VCaP (cell line): Measurements from ENCODE around the gene TNKS2.
A peak's percentile ranks its signal among the peaks of the same experiment; 100 is the strongest.

Source experiments
- H3K27ac ChIP-seq: fragments of 450-650 bp; 2 replicates; pipeline ENCODE4 v1.5.1; 2017
- CTCF ChIP-seq: fragments of 450-650 bp; conservative IDR thresholded peaks from 2 replicates; pipeline ENCODE4 v1.5.1; 2017; ENCODE audit warnings: mild to moderate bottlenecking, moderate library complexity

Gene TNKS2

GRCh38 chr10:91829268-91829667 is 31.0 kb downstream of the TNKS2 start:
- TF ChIP-seq CTCF = no peak
- no peak overlapping the region for H3K27ac ChIP-seq

GRCh38 chr10:91838199-91838598 is 40.0 kb downstream of the TNKS2 start:
- H3K27ac ChIP-seq = no peak overlapping the region
- no peak for TF ChIP-seq CTCF

GRCh38 chr10:91843083-91843482 is 44.9 kb downstream of the TNKS2 start:
- no peak overlapping the region for H3K27ac ChIP-seq
- TF ChIP-seq CTCF = no peak

GRCh38 chr10:91856637-91857036 is 58.4 kb downstream of the TNKS2 start:
- H3K27ac ChIP-seq = no peak overlapping the region
- TF ChIP-seq CTCF = peak; percentile 82

- no peak overlapping the region for H3K27ac ChIP-seq
- TF ChIP-seq CTCF = no peak
Measured at GRCh38 chr10:91860885-91861284, 62.7 kb downstream of the TNKS2 start.

GRCh38 chr10:91864099-91864498 is 65.9 kb downstream of the TNKS2 start:
- no peak for TF ChIP-seq CTCF
- H3K27ac ChIP-seq = peak overlapping the region; percentile 50

GRCh38 chr10:91864744-91865143 is 66.5 kb downstream of the TNKS2 start:
- TF ChIP-seq CTCF = no peak
- H3K27ac ChIP-seq = peak overlapping the region; percentile 50
